ENCODE results near the gene WDR19.
"Not testable (repeated sequence)": the region's sequence is repeated elsewhere in the genome, so short reads cannot be mapped to it uniquely, and the experiment has no call there.

The WDR19 gene

DNA sequence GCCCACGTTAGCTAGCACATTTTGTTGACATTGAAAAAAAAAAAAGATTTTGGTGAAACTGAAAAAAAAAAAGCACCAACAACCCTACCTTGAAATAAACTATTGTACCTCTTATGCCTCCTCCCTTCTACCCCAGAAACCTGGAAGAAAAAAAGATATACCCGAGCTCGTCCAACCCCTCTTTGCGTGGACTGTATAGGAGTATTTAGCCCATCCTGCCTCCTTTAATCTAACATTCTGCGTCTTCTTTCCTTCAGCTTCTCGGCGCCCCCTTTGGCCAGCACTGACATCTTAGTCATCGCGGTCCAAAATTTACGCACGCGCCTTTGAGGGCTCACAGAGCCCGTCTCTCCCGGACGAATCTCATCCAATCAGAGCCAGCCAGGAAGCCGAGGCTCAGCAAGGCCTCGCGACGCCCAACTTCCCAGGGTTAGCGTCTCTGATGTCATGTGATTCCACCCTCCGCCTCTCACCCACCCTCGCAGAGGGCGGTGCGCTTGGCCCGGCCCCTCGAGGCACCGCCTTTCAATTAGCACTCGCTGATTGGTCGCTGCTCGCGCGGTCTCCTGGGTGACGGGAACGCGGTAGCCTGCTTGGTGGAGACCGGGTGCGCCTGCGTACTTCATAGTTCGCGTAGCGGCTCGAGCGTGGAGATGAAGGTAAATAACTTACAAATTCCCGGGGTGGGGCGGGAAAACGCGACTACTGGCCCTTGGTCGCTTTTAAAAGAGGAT is at the start of gene WDR19:
Gene WDR19, plus strand, starts transcription at position 625 of the 734 bp plus-strand sequence. Its CDS starts 29 bp downstream, at position 654.
- peak; percentile 98 for DNase-seq (ENCODE audit: low read depth)

DNA sequence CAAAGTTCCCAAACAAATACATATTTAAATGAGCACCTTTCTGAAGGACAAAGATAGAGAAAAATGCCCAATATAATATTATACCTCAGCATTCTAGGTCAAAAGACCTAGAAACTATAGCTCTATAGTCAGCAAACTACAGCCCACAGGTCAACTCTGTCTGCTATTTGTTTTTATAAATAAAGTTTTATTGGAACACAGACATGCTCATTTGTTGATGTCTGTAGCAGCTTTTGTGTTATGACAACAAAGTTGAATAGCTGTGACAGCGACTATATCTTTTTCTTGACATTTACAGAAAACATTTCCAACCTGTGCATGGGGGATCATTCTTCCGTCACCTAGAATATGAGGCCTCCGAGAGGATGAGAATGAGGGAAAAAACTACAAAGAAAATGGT is 48.7 kb upstream of the WDR19 start:
- no peak for DNase-seq (ENCODE audit: low read depth)

DNA sequence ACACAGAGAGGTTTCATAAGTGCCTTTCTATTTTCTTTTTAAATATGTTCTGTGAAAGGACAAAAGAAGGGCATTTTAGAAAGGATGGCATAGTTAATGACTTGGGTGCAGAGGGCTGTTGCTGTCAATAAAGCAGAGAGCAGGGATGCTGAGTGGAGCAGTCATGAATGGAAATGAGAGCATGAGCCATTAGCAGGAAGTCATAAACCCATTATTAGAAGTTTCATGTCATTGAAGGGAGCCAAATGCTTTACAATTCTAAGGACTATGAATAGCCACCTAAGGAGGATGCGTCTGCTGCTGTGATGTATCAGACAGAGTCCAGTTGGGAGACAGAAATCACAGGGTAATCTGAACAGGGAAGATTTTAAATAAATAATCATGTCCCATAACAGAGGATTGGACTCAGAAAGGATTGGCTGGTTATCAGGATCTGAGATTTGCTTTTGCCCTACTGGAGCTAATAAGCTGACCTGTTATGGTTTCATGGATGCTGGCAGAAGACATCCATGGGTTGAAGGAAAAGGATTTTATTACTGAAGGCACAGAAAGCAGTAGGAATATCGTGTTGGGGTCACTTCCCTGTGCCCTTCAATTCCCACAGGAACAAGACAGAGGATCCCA is 47.5 kb upstream of the WDR19 start:
- no peak for DNase-seq (ENCODE audit: low read depth)

DNA sequence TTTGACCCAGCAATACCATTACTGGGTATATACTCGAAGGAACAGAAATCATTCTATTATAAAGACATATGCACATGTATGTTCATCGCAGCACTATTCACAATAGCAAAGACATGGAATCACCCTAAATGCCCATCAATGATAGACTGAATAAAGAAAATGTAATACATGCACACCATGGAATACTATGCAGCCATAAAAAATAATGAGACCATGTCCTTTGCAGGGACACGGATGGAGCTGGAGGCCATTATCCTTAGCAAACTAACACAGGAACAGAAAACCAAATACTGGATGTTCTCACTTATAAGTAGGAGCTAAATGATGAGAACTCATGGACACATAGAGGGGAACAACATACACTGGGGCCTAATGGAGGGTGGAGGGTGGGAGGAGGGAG is 44.1 kb upstream of the WDR19 start:
- DNase-seq (ENCODE audit: low read depth): not testable (repeated sequence)

DNA sequence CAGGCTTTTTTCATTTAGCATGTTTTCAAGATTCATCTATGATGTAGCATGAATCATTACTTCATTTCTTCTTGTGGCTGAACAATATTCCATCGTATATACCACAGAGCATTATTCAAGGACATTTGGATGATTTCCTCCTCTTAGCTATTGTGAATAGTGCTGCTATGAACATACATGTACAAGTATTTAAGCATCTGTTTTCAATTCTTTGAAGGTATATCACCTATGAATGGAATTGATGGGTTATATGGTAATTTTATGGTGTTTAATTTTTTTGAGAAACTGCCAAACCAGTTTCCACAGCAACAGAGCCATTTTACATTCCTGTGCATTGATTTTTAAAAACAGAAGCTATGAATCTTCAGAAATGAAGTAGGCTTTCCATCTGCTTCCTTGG is 36.1 kb upstream of the WDR19 start:
- DNase-seq (ENCODE audit: low read depth): no peak

DNA sequence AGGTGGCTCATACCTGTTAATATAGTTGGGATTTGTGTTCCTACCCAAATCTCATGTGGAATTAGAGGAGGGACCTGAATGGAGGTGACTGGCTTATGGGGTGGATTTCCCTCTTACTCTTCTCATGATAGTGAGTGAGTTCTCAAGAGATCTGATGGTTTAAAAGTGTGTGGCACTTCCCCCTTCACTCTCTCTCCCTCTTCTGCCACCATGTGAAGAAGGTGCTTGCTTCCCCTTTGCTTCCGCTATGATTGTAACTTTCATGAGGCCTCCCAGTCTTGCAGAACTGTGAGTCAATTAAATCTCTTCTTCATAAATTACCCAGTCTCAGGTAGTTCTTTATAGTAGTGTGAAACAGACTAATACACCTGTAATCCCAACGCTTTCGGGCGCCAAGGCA is 28.3 kb upstream of the WDR19 start:
- DNase-seq (ENCODE audit: low read depth): no peak

DNA sequence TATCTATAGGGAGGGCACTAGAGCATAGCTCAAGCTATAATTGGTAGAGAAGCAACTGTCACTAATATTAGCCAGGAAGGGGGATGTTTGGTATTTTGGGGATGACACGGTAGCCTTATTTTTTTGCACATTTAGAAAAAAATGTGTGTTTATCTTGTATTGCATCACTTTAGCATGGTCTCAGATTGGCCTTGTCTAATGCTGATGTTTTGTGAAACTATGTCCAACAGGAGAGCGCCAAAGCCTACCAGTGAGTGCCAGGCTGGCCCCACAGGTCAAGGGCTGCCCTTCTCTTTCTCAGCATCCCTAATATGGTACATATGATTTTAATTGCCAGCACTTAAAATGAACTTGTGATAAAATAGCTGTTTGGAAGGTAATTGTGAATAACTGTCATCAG is 24.8 kb upstream of the WDR19 start:
- no peak for DNase-seq (ENCODE audit: low read depth)

DNA sequence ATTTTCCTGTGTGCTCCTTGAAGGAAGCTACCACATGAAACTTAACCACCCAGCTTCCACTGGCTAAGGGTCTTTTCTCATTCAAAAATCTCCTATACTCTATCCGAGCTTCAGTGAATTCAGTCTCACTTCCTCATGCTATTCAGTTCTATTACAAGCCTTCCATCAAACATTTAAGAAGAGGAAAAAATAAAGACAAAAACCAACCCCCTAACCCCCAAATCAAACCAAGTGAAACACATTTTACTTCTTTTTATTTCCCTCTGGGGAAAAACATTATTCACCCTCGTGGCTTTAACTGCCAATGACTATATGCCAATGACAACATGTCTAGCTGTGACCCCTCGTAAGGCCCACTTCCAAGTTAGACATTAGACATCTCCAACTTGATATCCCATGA is 16.2 kb upstream of the WDR19 start:
- no peak for DNase-seq (ENCODE audit: low read depth)

DNA sequence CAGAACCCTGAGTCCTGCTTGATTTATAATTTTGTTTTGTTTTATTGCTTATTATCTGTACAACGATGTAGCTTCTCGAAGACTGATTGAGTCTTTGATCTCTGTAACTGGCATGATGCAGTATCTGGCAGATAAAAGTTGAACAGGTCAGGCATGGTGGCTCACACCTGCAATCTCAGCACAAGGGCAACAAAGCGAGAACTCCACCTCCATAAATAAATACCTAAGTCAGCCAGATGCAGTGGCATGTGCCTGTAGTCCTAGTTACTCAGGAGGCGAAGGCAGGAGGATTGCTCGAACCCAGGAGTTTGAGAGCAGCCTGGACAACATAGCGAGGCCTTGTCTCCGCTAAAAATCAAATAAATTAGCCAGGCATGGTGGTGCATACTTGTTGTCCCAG is 15.7 kb upstream of the WDR19 start:
- no peak for DNase-seq (ENCODE audit: low read depth)

DNA sequence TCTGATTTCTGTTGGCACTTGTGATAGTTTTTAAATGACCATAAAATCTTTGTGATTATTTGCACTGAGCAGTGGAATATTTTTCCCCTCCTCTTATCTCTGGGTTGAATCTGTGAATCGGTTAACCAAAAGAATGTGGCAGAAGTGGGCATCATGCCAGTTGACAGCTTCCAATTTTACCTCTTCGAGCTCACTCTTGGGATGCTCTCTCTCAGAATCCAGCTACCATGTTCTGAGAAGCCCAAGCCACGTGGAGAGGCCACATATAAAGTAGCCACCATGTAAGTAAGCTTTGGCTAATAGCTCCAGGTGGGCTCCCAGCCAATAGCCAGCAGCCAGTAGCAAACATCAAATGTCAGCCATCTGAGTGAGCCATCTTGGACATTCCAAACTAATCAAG is 12.9 kb upstream of the WDR19 start:
- DNase-seq (ENCODE audit: low read depth): peak; percentile 31

DNA sequence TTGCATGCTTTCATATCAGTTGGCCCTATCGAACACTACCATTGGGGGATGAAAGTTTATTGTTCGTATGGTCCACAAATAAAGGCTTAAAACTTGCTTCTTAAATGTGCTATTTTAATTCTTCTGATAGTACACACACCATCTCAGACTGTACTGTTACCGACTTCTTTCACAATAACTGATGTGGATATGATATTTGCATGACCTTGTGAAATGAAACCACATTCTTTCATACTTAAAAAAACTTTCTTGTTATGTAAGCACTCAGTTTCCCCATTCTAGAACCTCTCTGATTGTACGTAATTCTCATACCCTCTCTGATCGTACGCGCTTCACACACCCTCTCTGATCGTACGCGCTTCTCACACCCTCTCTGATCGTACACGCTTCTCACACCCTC is 12.0 kb upstream of the WDR19 start:
- DNase-seq (ENCODE audit: low read depth): no peak

DNA sequence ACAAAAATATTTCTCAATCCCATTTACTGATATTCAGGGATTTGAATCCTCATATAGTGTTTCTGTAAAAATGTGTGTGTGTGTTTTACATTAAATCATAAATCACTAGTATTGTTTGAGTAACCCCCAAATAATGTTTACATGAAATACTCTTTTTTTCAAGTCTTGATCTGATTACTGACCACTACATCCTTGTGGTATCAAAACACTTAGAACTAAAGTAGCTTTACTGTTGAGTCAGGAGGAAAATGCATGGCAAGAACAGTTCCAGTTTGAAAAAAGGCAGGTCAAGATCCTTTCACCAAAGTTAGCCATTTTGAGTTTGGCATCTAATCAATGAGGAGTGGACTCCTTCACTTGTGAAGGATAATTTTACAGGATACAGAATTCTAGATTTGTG is 3.6 kb upstream of the WDR19 start:
- DNase-seq (ENCODE audit: low read depth): no peak

DNA sequence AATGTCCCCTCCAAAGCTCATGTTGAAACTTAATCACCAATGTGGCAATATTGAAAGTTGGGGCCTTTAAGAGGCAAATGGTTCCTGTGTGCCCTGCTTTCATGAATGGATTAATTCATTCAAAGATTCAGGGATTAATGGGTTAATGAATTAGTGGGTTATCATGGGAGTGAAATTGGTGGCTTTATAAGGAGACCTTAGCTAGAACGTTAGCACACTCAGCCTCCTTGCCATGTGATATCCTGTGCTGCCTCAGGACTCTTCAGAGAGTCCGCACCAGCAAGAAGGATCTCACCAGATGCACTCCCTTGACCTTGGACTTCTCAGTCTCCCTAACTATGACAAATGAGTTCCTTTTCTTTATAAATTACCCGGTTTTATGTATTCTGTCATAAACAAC is 2.6 kb upstream of the WDR19 start:
- DNase-seq (ENCODE audit: low read depth): no peak

DNA sequence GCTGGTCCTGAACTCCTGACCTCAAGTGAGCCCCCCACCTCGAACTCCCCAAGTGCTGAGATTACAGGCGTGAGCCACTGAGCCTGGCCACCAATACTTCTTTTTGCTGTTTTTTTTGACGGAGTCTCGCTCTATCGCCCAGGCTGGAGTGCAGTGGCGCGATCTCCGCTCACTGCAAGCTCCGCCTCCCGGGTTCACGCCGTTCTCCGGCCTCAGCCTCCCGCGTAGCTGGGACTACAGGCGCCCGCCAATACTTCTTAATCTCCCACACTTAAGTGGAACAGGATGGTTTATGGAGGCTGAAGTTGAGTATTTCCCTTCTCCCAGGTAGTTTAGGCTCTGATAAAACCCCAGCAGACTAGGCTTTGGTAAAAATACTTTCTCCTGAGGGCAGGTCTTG is 1.7 kb upstream of the WDR19 start:
- not testable (repeated sequence) for DNase-seq (ENCODE audit: low read depth)

DNA sequence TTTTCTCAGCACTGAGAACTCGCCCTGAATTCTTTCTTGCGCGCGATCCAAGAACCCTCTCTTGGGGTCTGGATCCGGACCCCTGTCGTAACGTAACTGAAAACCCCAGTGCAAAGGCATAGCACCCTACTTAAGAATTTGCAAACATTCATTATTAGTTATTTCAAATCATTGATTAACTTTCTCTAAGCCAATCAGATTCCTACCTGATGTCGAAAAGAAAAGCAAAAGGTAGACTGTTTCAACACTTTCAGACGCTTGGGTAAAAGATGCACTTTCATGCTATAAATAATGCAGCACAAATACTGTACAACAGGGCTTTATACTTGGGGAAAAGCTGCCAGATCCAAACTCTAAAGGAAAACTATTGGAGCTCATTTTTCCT is 817 bp upstream of the WDR19 start:
- DNase-seq (ENCODE audit: low read depth): no peak

DNA sequence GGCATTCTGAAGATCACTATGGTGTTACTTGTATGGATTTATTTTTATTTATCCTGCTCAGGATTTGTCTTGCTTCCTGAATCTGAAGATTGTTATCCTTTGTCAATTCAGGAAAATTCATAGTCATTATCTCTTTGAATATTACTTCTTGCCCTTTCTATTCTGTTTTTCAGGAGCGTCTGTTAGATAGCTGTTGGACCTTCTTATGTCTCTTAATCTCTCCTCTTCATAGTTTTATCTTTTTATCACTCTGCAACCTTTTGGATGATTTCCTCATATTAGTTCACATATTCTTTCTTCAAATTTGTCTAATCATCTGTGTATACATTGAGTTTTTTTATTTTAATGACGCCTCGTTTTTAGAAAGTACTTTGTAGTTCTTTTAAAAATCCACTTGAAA is 19.6 kb downstream of the WDR19 start:
- DNase-seq (ENCODE audit: low read depth): no peak

DNA sequence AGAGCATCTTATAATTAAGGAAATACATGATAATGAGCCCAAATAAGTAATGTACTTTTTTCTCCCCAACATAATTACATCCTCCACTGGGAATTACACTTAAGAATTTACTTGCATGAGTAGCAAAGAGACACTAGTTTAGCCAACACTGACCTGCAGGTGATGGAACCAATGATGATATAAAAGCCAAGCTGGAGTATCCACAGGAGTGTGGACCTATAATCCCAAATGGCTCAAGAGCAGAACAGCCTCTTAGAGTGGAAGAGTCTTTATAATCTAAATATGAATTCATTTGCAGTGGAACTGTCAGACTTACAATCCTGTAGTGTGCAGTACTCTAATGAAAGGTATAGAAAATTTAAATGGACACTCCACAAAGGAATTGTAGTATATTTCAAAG is 22.2 kb downstream of the WDR19 start:
- DNase-seq (ENCODE audit: low read depth): no peak

DNA sequence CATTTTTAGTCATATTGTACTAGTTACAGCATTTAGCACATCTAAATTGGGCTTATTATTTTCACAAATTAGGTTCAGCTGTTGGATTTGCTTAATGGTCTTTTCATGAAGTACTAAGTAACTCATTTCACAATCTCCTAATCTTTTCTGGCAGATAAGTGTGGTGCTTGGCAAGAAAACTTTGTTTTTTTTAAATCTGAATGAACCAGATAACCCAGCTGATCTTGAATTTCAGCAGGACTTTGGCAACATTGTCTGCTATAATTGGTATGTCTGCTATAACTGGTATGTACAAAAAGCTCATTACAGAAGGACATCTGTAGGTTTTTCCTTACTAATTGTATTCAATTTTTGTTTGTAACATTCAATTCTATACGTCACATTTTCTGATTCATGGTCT is 22.7 kb downstream of the WDR19 start:
- no peak for DNase-seq (ENCODE audit: low read depth)

DNA sequence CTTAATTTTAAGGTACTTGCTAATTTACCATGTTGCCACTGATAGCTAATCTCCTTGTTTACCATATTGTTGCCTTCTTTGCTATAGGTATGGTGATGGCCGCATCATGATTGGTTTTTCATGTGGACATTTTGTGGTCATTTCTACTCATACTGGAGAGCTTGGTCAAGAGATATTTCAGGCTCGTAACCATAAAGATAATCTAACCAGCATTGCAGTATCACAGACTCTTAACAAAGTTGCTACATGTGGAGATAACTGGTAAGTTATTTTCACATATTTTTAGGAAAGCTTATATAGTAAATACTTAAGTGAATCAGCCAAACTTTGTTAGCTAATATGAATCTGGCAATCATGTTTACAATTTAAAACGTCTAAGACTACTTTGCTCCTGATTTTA is 23.1 kb downstream of the WDR19 start:
- no peak for DNase-seq (ENCODE audit: low read depth)

DNA sequence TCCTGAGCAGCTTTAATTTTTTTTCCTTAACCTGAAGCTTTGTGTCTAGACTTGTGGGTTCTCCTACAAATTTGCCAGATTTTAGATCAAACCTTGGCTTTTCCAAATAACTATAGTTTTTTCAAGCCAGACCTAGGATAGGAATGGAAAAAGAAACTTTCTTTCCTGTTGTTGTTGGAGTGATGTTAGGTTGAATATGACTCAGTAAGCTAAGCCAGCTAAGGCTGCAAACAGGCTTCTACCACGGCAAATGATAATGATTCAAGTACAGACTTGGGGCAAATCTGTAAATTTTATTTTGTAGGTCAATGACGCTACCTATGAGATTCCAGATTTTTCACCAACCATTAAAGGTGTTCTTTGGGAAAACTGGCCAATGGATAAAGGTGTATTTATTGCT is 45.6 kb downstream of the WDR19 start:
- no peak for DNase-seq (ENCODE audit: low read depth)

DNA sequence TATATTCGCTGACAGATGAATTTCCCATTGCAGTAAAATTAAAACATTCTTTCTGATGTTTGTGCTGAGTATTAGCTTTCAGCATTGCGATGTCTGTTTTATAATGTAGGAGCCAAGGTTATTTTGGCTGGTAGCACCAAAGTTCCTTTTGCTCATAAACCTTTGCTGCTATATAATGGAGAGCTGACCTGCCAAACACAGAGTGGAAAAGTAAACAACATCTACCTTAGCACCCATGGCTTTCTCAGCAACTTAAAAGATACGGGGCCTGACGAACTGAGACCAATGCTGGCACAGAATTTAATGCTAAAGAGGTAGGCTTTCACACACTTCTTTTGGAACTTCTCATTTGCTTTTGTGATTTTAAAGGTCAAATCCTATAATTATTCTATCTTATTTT is 46.0 kb downstream of the WDR19 start:
- DNase-seq (ENCODE audit: low read depth): no peak

DNA sequence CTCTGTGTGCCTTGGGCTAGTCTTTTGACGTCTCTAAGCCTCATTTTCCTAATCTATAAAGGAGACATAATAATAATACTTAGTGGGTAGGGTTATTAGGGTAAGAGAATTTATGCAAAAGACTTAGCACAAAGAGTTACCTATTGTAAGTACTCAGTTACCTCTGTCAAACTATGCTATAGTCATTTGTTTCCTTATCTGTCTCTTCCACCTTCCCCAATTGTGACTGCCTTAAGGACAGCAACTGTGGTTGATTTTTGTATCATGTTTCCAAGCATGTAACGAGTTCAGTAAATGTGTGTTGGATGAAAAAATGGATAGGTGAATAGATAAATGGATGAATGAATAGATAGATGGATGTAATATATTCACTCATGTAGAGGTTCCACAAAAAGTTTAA is 48.1 kb downstream of the WDR19 start:
- DNase-seq (ENCODE audit: low read depth): no peak

DNA sequence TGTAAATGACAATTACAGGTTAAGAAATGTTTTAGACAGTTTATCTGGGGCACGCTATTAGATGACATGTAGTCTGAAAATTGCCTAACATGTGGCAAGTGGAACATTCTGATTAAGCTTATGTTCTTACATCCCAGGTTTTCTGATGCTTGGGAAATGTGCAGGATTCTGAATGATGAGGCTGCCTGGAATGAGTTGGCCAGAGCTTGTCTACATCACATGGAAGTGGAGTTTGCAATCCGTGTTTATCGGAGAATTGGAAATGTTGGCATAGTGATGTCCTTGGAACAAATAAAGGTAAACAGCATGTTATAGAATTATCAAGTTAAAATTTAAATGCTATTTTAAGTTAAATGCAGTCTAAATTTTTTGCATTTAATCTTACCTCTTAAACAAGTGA is 49.3 kb downstream of the WDR19 start:
- DNase-seq (ENCODE audit: low read depth): no peak

DNA sequence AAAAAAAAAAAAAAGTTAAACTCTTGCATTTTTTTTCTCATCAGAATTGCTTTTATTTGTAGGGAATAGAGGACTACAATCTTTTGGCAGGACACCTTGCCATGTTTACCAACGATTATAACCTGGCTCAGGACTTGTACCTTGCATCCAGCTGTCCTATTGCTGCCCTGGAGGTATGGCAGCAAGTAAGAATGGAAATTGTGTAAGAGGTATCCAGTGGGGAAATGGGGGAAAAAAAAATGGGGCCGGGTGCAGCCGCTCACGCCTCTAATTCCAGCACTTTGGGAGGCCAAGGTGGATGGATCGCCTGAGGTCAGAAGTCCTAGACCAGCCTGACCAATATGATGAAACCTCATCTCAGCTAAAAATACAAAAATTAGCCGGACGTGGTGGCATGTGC is 49.8 kb downstream of the WDR19 start:
- DNase-seq (ENCODE audit: low read depth): no peak
